Body of pancreas (tissue), 4 donors: ENCODE results near the gene CFAP46. TPM values are rescaled to one million over a fixed set of nuclear protein-coding genes. Genes with fewer than 3 reads are reported as not detected.

ENCODE experiments used
- ATAC-seq: fragments of 150-250 bp; one replicate; pipeline ENCODE4 v1.9.1; 2016
- DNase-seq, 4 donors: peaks; one replicate each; pipeline ENCODE4 v3.0.0-alpha.2; 2019
- H3K27ac ChIP-seq, 4 donors: fragments of 200-600 bp; sonication (generic); 1 replicate in 3 of 4; 2 replicates in 1 of 4; pipeline versions ENCODE4 v1.5.1 to v1.6.1; 2016 to 2019; ENCODE audit warnings: mild to moderate bottlenecking in 1 of 4, mixed read lengths in 1 of 4, moderate library complexity in 1 of 4
- H3K27me3 ChIP-seq, 2 donors: fragments of 200-600 bp; sonication (generic); one replicate each; pipeline ENCODE4 v1.6.0; 2016; ENCODE audit warnings: mild to moderate bottlenecking in 1 of 2
- H3K36me3 ChIP-seq, 2 donors: fragments of 200-600 bp; sonication (generic); replicated peaks in 1 of 2; 2 replicates each; pipeline ENCODE4 v1.5.1; 2016; ENCODE audit warnings: low read depth in 2 of 2; ENCODE audit not compliant: insufficient read depth in 1 of 2
- H3K4me1 ChIP-seq: fragments of 200-600 bp; sonication (generic); one replicate; pipeline ENCODE4 v1.6.0; 2016
- H3K4me3 ChIP-seq, 2 donors: fragments of 200-600 bp; sonication (generic); 1 replicate in 1 of 2; 2 replicates in 1 of 2; pipeline ENCODE4 v1.5.1; 2016 to 2019
- H3K9me3 ChIP-seq, 3 donors: fragments of 200-600 bp; sonication (generic); 1 replicate in 2 of 3; 2 replicates in 1 of 3; pipeline ENCODE4 v1.5.1; 2016
- POLR2A ChIP-seq, 3 donors: fragments of 450-650 bp; IDR thresholded peaks; one replicate each; pipeline ENCODE4 v1.6.1; 2016; ENCODE audit warnings: antibody characterized with exemption in 3 of 3, mild to moderate bottlenecking in 2 of 3
- whole genome bisulfite sequencing, 2 donors: methylation state at CpG; one replicate each; pipeline ENCODE4 v1.1.5; 2017; 5-methylcytosine and 5-hydroxymethylcytosine counted together
- intact Hi-C: fragments of 100-400 bp; cut with DNase I; formaldehyde crosslinking; loops from one replicate; pipeline ENCODE4 v1.15.1; 2023
- total RNA-seq, 2 donors: library from RNA; depleted of rRNA; stranded (reverse); fragments of >200 nt; gene quantifications; one replicate each; pipeline ENCODE4 v1.1.0, GENCODE V29; 2016
- TF ChIP-seq, protein P1 (sequence below), 7 experiments: fragments of 450-650 bp in 4 of 7; fragments of 200-600 bp in 3 of 7; sonication (generic) in 3 of 7; IDR thresholded peaks; one replicate each; pipeline ENCODE4 v1.5.1; 2016 to 2019; ENCODE audit warnings: antibody characterized with exemption in 7 of 7

CFAP46 gene
- total RNA-seq, 2 donors from 2014 or later: 0.33 to 0.52 TPM

DNA sequence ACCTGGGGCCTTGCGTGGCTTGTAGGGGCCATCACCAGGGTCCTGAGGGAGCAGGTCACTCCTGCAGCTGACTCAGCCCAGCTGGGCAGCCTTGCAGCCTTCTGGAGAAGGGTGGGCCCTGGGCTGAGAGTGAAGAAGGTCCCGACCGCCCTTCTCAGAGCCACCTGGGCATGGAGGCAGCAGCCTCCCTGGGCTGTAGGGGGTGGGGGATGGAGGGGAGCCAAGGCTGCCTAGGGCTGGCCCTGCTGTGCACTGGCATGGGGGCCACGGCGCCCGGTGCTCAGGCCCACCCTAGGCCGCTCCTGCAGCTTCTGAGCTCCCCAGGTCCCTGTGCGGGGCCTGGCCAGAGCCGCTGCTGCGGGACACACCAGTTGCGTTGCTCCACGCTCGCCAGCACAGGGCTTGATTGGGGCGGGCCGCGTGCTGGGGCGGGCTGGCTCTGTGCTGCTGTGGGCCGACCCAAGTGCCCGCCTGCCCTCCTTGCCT is 92.8 kb downstream of the CFAP46 start:
- Histone ChIP-seq H3K27me3 (no peaks in the 10 kb centered on the region), H3K4me3 (no peak overlapping the region), H3K36me3 (no peaks in the 10 kb centered on the region), H3K9me3 (no peaks in the 10 kb centered on the region), H3K27ac (no peak overlapping the region), H3K4me1 (peaks cover 9% of the 10 kb centered on the region)
- no peak for ATAC-seq
- TF ChIP-seq POLR2A (IDR thresholded peaks at IDR 0.05): no peak
- TF ChIP-seq, protein P1, sequence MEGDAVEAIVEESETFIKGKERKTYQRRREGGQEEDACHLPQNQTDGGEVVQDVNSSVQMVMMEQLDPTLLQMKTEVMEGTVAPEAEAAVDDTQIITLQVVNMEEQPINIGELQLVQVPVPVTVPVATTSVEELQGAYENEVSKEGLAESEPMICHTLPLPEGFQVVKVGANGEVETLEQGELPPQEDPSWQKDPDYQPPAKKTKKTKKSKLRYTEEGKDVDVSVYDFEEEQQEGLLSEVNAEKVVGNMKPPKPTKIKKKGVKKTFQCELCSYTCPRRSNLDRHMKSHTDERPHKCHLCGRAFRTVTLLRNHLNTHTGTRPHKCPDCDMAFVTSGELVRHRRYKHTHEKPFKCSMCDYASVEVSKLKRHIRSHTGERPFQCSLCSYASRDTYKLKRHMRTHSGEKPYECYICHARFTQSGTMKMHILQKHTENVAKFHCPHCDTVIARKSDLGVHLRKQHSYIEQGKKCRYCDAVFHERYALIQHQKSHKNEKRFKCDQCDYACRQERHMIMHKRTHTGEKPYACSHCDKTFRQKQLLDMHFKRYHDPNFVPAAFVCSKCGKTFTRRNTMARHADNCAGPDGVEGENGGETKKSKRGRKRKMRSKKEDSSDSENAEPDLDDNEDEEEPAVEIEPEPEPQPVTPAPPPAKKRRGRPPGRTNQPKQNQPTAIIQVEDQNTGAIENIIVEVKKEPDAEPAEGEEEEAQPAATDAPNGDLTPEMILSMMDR (IDR thresholded peaks at IDR 0.05): no peak
- 63 to 91% methylated on average over 3 to 14 of the region's 19 CpGs for WGBS, 2 donors
- intact Hi-C loops: no loop called here
- DNase-seq: no peak

DNA sequence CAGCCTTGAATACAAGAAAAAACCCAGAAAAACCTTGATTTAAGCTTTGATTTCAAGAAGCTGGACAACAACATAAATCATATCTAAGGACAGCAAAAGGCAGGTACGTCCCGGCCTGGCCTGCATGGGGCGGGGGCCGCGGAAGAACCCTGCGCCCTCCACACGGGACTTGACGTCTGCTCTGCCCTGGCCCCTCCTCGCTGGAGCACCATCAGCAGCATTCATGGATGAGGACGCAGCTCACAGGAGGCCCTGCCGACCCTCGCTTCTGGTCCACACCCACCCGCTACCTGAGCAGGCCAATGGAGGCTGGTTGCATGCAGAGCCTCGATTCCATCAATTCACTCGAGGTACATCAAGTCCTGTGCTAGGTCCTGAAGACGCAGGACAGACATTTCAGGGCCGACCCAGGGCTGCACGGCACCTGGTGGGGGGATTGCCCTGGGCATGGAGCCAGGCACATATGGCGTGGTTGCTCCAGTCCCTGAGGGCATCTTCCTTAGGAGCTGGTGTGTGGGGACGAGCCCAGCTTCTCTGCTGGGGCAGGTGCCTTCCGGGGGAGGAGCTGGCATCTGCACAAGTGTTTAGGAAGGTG is 93.3 kb downstream of the CFAP46 start:
- Histone ChIP-seq H3K9me3 (no peaks in the 10 kb centered on the region), H3K36me3 (no peaks in the 10 kb centered on the region), H3K4me1 (peaks cover 9% of the 10 kb centered on the region), H3K4me3 (no peak overlapping the region), H3K27ac (no peak overlapping the region), H3K27me3 (no peaks in the 10 kb centered on the region)
- ATAC-seq (no peak), DNase-seq (no peak)
- intact Hi-C loops: no loop called here
- 47 to 73% methylated on average over 5 to 21 of the region's 21 CpGs for WGBS, 2 donors
- TF ChIP-seq, protein P1 (IDR thresholded peaks at IDR 0.05): no peak
- TF ChIP-seq POLR2A (IDR thresholded peaks at IDR 0.05): no peak

DNA sequence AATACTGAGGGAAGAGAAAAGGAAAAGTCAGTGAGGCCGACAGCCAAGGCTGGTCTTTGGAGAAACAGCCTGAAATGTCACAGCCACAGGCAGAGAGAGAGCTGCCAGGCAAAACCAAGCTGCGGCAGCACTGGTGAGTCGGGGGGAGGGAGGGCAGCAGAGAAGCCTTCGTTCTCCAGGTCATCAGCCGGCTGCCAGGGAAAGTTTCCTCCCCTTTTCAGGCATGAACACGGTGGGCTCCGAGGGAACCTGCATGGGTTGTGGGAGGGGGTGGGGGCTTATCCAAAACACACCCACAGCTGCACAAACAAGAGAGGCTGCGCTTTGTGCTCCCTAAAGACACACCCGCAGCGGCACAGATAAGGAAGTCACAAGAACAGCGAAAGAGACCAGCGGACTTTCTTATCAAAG is 94.1 kb downstream of the CFAP46 start:
- intact Hi-C loops: no loop called here
- H3K4me1 ChIP-seq: peaks cover 9% of the 10 kb centered on the region
- no peak overlapping the region for H3K4me3 ChIP-seq
- WGBS, 2 donors: 2 to 3% methylated on average over 12 of the region's 12 CpGs
- DNase-seq (no peak), ATAC-seq (no peak)
- no peaks in the 10 kb centered on the region for H3K27me3 ChIP-seq
- H3K27ac ChIP-seq: no peak overlapping the region
- no peaks in the 10 kb centered on the region for H3K9me3 ChIP-seq
- no peaks in the 10 kb centered on the region for H3K36me3 ChIP-seq
- TF ChIP-seq POLR2A (IDR thresholded peaks at IDR 0.05): no peak
- TF ChIP-seq, protein P1 (IDR thresholded peaks at IDR 0.05): no peak

DNA sequence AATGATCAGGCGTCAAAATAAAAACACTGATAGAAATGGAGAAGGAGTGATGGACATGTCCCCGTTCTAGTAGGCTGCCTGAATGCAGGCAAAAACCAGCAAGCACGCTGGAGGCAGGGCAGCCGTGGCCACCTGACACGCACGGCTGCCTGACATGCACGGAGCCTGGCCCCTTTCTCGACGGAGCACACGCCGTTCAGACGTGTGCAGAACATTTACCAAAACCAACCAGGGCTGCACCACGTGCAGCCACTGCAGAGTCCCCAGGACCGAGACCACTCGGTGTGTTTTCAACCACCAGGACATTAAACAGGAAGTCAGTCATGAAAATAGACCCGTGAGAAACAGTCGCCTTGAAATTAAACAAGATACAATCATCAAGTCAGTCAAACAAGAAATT is 94.5 kb downstream of the CFAP46 start:
- DNase-seq (no peak), ATAC-seq (no peak)
- Histone ChIP-seq H3K4me3 (no peak overlapping the region), H3K36me3 (no peaks in the 10 kb centered on the region), H3K9me3 (peaks cover 0 to 4% (median 0%) of the 10 kb centered on the region in 3 donors), H3K4me1 (peaks cover 9% of the 10 kb centered on the region), H3K27ac (no peak overlapping the region), H3K27me3 (peaks cover 0 to 3% of the 10 kb centered on the region in 2 donors)
- intact Hi-C loops: no loop called here
- WGBS, 2 donors: 20 to 24% methylated on average over 17 of the region's 17 CpGs
- no peak for TF ChIP-seq POLR2A (IDR thresholded peaks at IDR 0.05)
- TF ChIP-seq, protein P1 (IDR thresholded peaks at IDR 0.05): no peak

DNA sequence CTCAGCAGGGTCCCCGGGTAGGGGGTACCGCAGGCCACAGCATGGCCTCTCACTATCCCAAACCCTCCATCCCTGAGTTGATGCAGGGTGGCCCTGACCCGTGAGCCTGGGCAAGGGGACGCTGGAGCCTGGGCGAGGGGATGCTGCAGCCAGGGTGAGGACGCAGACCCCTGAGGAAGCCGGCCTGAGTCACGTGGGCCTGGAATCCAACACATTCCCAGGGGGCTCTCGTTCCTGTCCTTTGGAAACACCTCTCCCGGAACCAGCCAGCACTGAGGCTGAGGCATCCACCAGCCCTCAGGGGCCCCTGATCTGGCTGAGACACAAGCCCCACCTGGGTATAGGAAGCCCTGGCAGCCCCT is 95.0 kb downstream of the CFAP46 start:
- TF ChIP-seq POLR2A (IDR thresholded peaks at IDR 0.05): no peak
- TF ChIP-seq, protein P1 (IDR thresholded peaks at IDR 0.05): no peak
- H3K36me3 ChIP-seq: no peaks in the 10 kb centered on the region

More for the DNA sequence above, 95.0 kb downstream of the CFAP46 start:
- peaks cover 0 to 9% (median 0%) of the 10 kb centered on the region in 3 donors for H3K9me3 ChIP-seq
- peaks cover 0 to 5% of the 10 kb centered on the region in 2 donors for H3K27me3 ChIP-seq
- DNase-seq: no peak
- ATAC-seq: no peak
- no peak overlapping the region for H3K27ac ChIP-seq
- intact Hi-C loops: no loop called here
- peaks cover 9% of the 10 kb centered on the region for H3K4me1 ChIP-seq
- H3K4me3 ChIP-seq: no peak overlapping the region
- 64 to 74% methylated on average over 8 to 10 of the region's 10 CpGs for WGBS, 2 donors
